ENCODE measurements around the gene CAPN3.

DNA sequence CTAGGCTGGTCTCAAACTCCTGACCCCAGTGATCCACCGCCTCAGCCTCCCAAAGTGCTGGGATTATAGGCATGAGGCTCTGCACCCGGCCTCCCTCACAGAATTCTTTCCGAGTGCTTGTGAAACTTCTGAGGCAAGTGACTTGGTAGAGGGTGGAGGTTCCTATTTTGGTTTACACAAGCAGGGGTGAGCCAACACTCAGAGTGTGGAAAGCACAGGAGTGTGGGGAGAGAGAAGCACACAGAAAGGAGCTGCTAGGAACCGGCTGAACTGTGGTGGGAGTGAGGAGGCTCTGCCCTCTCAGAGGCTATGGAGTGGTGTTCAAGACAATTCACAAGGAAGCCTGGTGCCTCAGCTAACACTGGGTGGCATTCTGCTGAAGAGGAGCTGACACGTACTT, 7.7 kb downstream of the CAPN3 start:
- no peak for TF ChIP-seq CTCF (IDR thresholded peaks at IDR 0.05 in 8 of 11, conservative IDR thresholded peaks at IDR 0.05 in 3 of 11)
- TF ChIP-seq POLR2A (IDR thresholded peaks at IDR 0.05): no peak
- peak in 1 of 3 donors; percentile 26 for TF ChIP-seq POLR2AphosphoS5 (IDR thresholded peaks at IDR 0.05)
